Upper lobe of left lung (tissue), 4 donors: ENCODE results near the gene NXPH1.

ENCODE experiments used
- CTCF ChIP-seq, 6 experiments: fragments of 450-650 bp in 4 of 6; fragments of 200-600 bp in 2 of 6; sonication (generic) in 2 of 6; IDR thresholded peaks; one replicate each; pipeline ENCODE4 v1.5.1; 2016 to 2019; ENCODE audit warnings: antibody characterized with exemption in 6 of 6
- EP300 ChIP-seq, 4 donors: sonication (generic); formaldehyde crosslinking; IDR thresholded peaks; one replicate each; pipeline ENCODE4 v1.5.1; 2017; ENCODE audit warnings: antibody characterized with exemption in 4 of 4, control low read depth in 2 of 4
- POLR2A ChIP-seq, 4 donors: fragments of 450-650 bp; IDR thresholded peaks; one replicate each; pipeline ENCODE4 v1.5.1; 2016 to 2017; ENCODE audit warnings: antibody characterized with exemption in 4 of 4, mild to moderate bottlenecking in 2 of 4
- POLR2AphosphoS5 ChIP-seq, 2 donors: sonication (generic); formaldehyde crosslinking; IDR thresholded peaks; one replicate each; pipeline ENCODE4 v1.5.1; 2017; ENCODE audit warnings: antibody characterized with exemption in 2 of 2

- TF ChIP-seq POLR2AphosphoS5 (IDR thresholded peaks at IDR 0.05) (no peak), CTCF (IDR thresholded peaks at IDR 0.05) (no peak), POLR2A (IDR thresholded peaks at IDR 0.05) (no peak), EP300 (IDR thresholded peaks at IDR 0.05) (no peak)
Observed at GRCh38 chr7:8581842-8582241, 148.4 kb downstream of the NXPH1 start.
